Measurements from ENCODE around the gene RHOXF2. TPM values are rescaled to one million over a fixed set of nuclear protein-coding genes. Genes with fewer than 3 reads are reported as not detected.
A peak's percentile ranks its signal among the peaks of the same experiment; 100 is the strongest.
"Not testable (repeated sequence)": the region's sequence is repeated elsewhere in the genome, so short reads cannot be mapped to it uniquely, and the experiment has no call there.

Gene RHOXF2
- polyA plus RNA-seq, 1 donor = 0.12 TPM

GRCh38 chrX:120196626-120197283, 38.3 kb downstream of the RHOXF2 start:
- not testable (repeated sequence) for DNase-seq

DNA sequence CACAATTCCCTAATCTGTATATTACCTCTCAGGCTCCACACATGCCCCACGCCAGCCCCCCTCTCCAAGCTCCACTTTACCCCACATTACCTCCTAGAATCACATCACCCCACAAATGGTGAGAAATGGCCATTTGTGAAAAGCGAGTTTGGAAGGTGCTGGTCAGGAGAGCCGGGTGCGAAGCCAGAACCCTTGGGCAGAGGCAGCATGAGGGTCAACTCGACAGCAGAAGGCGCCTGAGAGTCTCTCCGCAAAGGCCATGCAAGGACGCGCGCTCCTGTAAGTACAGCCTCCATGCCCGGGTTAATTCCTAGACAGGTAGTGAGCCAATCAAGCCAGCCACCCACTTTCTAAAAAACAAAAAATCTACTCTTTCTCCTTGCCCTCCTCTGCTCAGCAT, 42.4 kb downstream of the RHOXF2 start:
- no peak for DNase-seq

DNA sequence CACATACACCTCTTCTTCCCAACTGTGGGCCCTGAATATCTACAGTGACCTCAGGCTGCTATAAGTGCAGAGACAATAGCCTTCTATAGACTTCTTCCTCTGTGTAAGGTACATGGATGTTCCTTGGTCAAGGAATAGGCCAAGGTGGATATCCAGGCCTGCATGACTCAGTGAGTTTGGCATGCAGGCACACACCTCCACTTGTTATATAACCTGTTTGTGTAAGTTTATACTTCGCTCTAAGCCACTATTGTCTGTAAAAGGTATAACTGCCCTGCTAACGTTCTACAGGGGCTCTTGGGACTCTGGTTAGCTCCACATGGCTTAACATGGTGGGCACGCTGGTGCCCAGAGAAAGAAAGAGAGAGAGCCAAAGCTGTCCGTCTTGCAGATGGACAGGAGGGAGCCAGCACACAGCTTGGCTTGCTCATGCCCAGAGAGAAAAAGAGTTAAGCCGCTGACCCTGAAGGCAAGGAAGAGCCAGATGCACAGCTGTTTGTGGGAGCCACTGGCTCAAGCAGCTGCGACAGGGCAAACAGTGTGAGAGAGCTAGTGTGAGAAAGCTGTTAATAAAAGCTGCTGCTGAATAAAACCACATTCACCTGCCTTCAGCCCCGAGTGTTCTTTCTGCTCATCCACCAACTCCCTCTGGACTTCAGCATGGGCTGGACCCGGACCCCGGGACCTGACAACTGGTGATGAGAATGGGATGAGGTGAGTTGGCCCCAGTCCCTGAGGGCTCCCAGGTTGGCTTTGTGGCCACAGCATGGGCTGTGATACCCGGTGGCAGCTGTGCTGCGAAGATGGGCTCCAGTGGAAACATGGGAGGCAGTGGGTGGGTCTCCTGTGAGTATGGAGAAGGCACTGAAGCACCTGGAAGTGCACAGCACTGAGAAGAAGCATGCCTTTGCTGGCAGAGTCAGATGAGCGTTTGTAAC, 47.7 kb downstream of the RHOXF2 start:
- no peak for DNase-seq

DNA sequence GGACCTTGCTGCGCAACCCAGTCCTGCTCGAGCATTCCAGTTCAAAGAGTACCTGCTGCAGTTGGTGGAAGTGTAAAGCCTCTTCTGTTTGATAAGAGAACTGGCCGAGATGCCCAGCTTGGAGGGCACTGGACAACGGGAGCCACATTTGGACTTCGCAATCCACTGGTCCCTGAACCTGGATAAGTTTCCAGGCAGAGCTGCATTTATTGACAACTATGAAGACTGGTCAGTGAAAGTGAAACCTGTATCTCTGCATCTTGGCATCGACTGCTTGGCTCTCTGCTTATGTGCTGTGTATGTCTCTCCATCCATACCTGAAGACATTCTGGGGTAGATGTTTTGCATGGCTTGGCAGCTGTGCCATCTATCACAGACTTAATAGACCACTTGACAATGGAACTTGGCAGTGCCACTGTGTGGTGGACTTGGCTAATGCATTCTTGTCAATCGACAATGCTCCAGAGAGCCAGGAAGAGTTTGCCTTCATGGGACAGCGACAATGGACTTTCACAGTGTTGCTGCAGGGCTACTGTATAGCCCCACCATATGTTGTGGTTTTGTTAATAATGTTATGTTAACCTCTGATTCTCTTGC, 48.7 kb downstream of the RHOXF2 start:
- peak; percentile 19 for DNase-seq

- peak; percentile 57 for DNase-seq
Measured at GRCh38 chrX:120213438-120214265, 55.2 kb downstream of the RHOXF2 start.

Other genes with a start within 250 kb of the RHOXF2 start
- 17.0 TPM for gene NKAP, start 214.9 kb upstream of the RHOXF2 start, polyA plus RNA-seq (ENCODE audit: insufficient read length)
- gene RHOXF2B, start 80.9 kb upstream of the RHOXF2 start, polyA plus RNA-seq (ENCODE audit: insufficient read length) = not detected
- 3.0 TPM for gene RHOXF1, start 42.7 kb upstream of the RHOXF2 start, polyA plus RNA-seq (ENCODE audit: insufficient read length)
- gene ZBTB33, start 92.2 kb downstream of the RHOXF2 start, polyA plus RNA-seq (ENCODE audit: insufficient read length) = 27.0 TPM
- gene TMEM255A, start 152.8 kb downstream of the RHOXF2 start, polyA plus RNA-seq (ENCODE audit: insufficient read length) = 0.27 TPM
- 0.05 TPM for gene ATP1B4, start 203.5 kb downstream of the RHOXF2 start, polyA plus RNA-seq (ENCODE audit: insufficient read length)

Data from left kidney (tissue), 2 donors.